GM21529 (cell line): ENCODE results near the gene N4BP2.

Source experiments
- ATAC-seq: cut with Tn5 transposase; IDR thresholded peaks from one replicate; pipeline ENCODE4 v1.9.1; 2021; ENCODE audit not compliant: unreplicated experiment

N4BP2 gene

GRCh38 chr4:40149960-40150385 lies 93.3 kb downstream of the N4BP2 start:
- ATAC-seq = peak; percentile 62

GRCh38 chr4:40150932-40151331 lies 94.3 kb downstream of the N4BP2 start:
- no peak for ATAC-seq

- no peak for ATAC-seq
Measured at GRCh38 chr4:40152637-40153036, 96.0 kb downstream of the N4BP2 start.

GRCh38 chr4:40157436-40157835 lies 100.8 kb downstream of the N4BP2 start:
- no peak for ATAC-seq

GRCh38 chr4:40160258-40160657 lies 103.6 kb downstream of the N4BP2 start:
- no peak for ATAC-seq

GRCh38 chr4:40164459-40164858 lies 107.8 kb downstream of the N4BP2 start:
- ATAC-seq = no peak

- no peak for ATAC-seq
Measured at GRCh38 chr4:40165916-40166315, 109.3 kb downstream of the N4BP2 start.

GRCh38 chr4:40168070-40168469 lies 111.4 kb downstream of the N4BP2 start:
- no peak for ATAC-seq

- peak; percentile 50 for ATAC-seq
Measured at GRCh38 chr4:40170588-40170987, 113.9 kb downstream of the N4BP2 start.

GRCh38 chr4:40173470-40173875 lies 116.8 kb downstream of the N4BP2 start:
- ATAC-seq = peak; percentile 83

GRCh38 chr4:40176602-40177001 lies 120.0 kb downstream of the N4BP2 start:
- ATAC-seq = no peak

GRCh38 chr4:40177591-40177990 lies 120.9 kb downstream of the N4BP2 start:
- ATAC-seq = no peak

GRCh38 chr4:40178672-40179071 lies 122.0 kb downstream of the N4BP2 start:
- no peak for ATAC-seq

GRCh38 chr4:40179360-40179759 lies 122.7 kb downstream of the N4BP2 start:
- no peak for ATAC-seq

- no peak for ATAC-seq
Measured at GRCh38 chr4:40180356-40180755, 123.7 kb downstream of the N4BP2 start.

- no peak for ATAC-seq
Measured at GRCh38 chr4:40182001-40182400, 125.4 kb downstream of the N4BP2 start.

GRCh38 chr4:40182954-40183353 lies 126.3 kb downstream of the N4BP2 start:
- ATAC-seq = no peak

GRCh38 chr4:40183615-40184411 lies 127.2 kb downstream of the N4BP2 start:
- peak; percentile 39 for ATAC-seq

- ATAC-seq = peak; percentile 60
Measured at GRCh38 chr4:40185830-40186664, 129.4 kb downstream of the N4BP2 start.

GRCh38 chr4:40186665-40187014 lies 130.0 kb downstream of the N4BP2 start:
- no peak for ATAC-seq

GRCh38 chr4:40187386-40187906 lies 130.8 kb downstream of the N4BP2 start:
- no peak for ATAC-seq

- ATAC-seq = no peak
Measured at GRCh38 chr4:40190019-40190418, 133.4 kb downstream of the N4BP2 start.
